NCI-H82 (cell line): Measurements from ENCODE around the gene ENTPD7.

Experiments
- DNase-seq: peaks from one replicate; lab custom pipeline; 2025; lab: John Stamatoyannopoulos, UW

The ENTPD7 gene

GRCh38 chr10:99647601-99648151 is 11.6 kb upstream of the ENTPD7 start:
- no peak for DNase-seq

- DNase-seq: no peak
These were observed 10.6 kb upstream of the ENTPD7 start for GRCh38 chr10:99648717-99649116.

GRCh38 chr10:99652800-99653390 is 6.4 kb upstream of the ENTPD7 start:
- DNase-seq: no peak

GRCh38 chr10:99654390-99655175 is 4.7 kb upstream of the ENTPD7 start:
- no peak for DNase-seq

GRCh38 chr10:99656199-99657064 is 2.9 kb upstream of the ENTPD7 start:
- no peak for DNase-seq

GRCh38 chr10:99658622-99659030 is 683 bp upstream of the ENTPD7 start:
- DNase-seq: peak; percentile 40

GRCh38 chr10:99659868-99660366 is 608 bp downstream of the ENTPD7 start:
- no peak for DNase-seq

GRCh38 chr10:99660662-99661376 is 1.5 kb downstream of the ENTPD7 start:
- DNase-seq: no peak

- DNase-seq: no peak
These were observed 2.1 kb downstream of the ENTPD7 start for GRCh38 chr10:99661377-99661763.

GRCh38 chr10:99665304-99665703 is 6.0 kb downstream of the ENTPD7 start:
- no peak for DNase-seq

GRCh38 chr10:99667108-99667751 is 7.9 kb downstream of the ENTPD7 start:
- no peak for DNase-seq

- no peak for DNase-seq
These were observed 12.1 kb downstream of the ENTPD7 start for GRCh38 chr10:99671386-99671785.

GRCh38 chr10:99672884-99673283 is 13.6 kb downstream of the ENTPD7 start:
- DNase-seq: no peak

GRCh38 chr10:99673492-99673891 is 14.2 kb downstream of the ENTPD7 start:
- no peak for DNase-seq

- no peak for DNase-seq
These were observed 15.5 kb downstream of the ENTPD7 start for GRCh38 chr10:99674762-99675161.

- DNase-seq: no peak
These were observed 17.1 kb downstream of the ENTPD7 start for GRCh38 chr10:99676426-99676825.

GRCh38 chr10:99676895-99677294 is 17.6 kb downstream of the ENTPD7 start:
- no peak for DNase-seq

GRCh38 chr10:99678921-99679320 is 19.6 kb downstream of the ENTPD7 start:
- no peak for DNase-seq

GRCh38 chr10:99681553-99681952 is 22.2 kb downstream of the ENTPD7 start:
- DNase-seq: no peak

GRCh38 chr10:99682032-99682431 is 22.7 kb downstream of the ENTPD7 start:
- no peak for DNase-seq

- no peak for DNase-seq
These were observed 23.4 kb downstream of the ENTPD7 start for GRCh38 chr10:99682752-99683151.
